Osteoblast (primary cell): ENCODE measurements around the gene G6PD. TPM values are rescaled to one million over a fixed set of nuclear protein-coding genes. Genes with fewer than 3 reads are reported as not detected.

Source experiments
- DNase-seq: peaks from one replicate; pipeline ENCODE4 v3.0.0; 2011; ENCODE audit warnings: low spot score, mixed read lengths; ENCODE audit not compliant: insufficient read length; ENCODE audit errors: missing footprints
- H2AFZ ChIP-seq: 2 replicates; pipeline ENCODE4 v1.6.0; 2011; ENCODE audit warnings: mild to moderate bottlenecking, low read length
- H3K27ac ChIP-seq: 2 replicates; pipeline ENCODE4 v1.5.1; 2011; ENCODE audit warnings: mild to moderate bottlenecking, low read depth, low read length, moderate library complexity
- H3K27me3 ChIP-seq: 2 replicates; pipeline ENCODE4 v1.6.0; 2012; ENCODE audit warnings: mild to moderate bottlenecking, control low read depth, inconsistent platforms, low read length, moderate library complexity; ENCODE audit not compliant: insufficient read depth
- H3K36me3 ChIP-seq: 2 replicates; pipeline ENCODE4 v1.5.1; 2011; ENCODE audit warnings: mild to moderate bottlenecking, low read length, control low read depth, moderate library complexity; ENCODE audit not compliant: insufficient read depth
- H3K4me1 ChIP-seq: 2 replicates; pipeline ENCODE4 v1.5.1; 2011; ENCODE audit warnings: mild to moderate bottlenecking, low read length, control low read depth, moderate library complexity; ENCODE audit not compliant: insufficient read depth
- H3K4me2 ChIP-seq: 2 replicates; pipeline ENCODE4 v1.6.0; 2011; ENCODE audit warnings: mild to moderate bottlenecking, low read length; ENCODE audit not compliant: insufficient read depth
- H3K4me3 ChIP-seq: fragments of 200-600 bp; sonication (generic); 3 replicates; pipeline ENCODE4 v1.5.1; 2012; ENCODE audit warnings: mild to moderate bottlenecking, low read length, inconsistent platforms; ENCODE audit not compliant: insufficient read depth
- H3K79me2 ChIP-seq: 2 replicates; pipeline ENCODE4 v1.6.0; 2012; ENCODE audit warnings: mild to moderate bottlenecking, low read length, control low read depth, inconsistent platforms; ENCODE audit not compliant: insufficient read depth
- H3K9me3 ChIP-seq: 2 replicates; pipeline ENCODE4 v1.5.1; 2011; ENCODE audit warnings: low read depth, low read length, control low read depth
- H4K20me1 ChIP-seq: 2 replicates; pipeline ENCODE4 v1.6.0; 2012; ENCODE audit warnings: mild to moderate bottlenecking, low read length, control low read depth; ENCODE audit not compliant: insufficient read depth
- CTCF ChIP-seq: IDR thresholded peaks from 2 replicates; pipeline ENCODE4 v1.5.1; 2011; ENCODE audit warnings: mild to moderate bottlenecking, low read depth, low read length, moderate library complexity; ENCODE audit errors: extremely low read depth
- total RNA-seq: library from RNA; depleted of rRNA; stranded (reverse); fragments of >200 nt; gene quantifications from 2 replicates; pipeline ENCODE4 v1.2.3, GENCODE V29; 2012

Gene G6PD
- total RNA-seq, 1 donor: 88.7 TPM

GRCh38 chrX:154490414-154491083, 56.1 kb downstream of the G6PD start, which contains the start of gene SLC10A3:
Gene SLC10A3 (minus strand): TSS chrX:154490629. CDS start chrX:154488940, 1,689 bp downstream.
- Histone ChIP-seq H3K4me2 (peak within 1 kb of the TSS; percentile 84), H2AFZ (peak within 1 kb of the TSS; percentile 67), H3K4me3 (peak within 1 kb of the TSS; percentile 73), H3K36me3 (peaks cover 11% of the 10 kb centered on the region), H3K79me2 (peaks cover 15% of the 10 kb centered on the region), H3K4me1 (peaks cover 10% of the 10 kb centered on the region), H4K20me1 (peaks cover 7% of the 10 kb centered on the region), H3K9me3 (no peaks in the 10 kb centered on the region), H3K27ac (peak within 1 kb of the TSS; percentile 69), H3K27me3 (no peaks in the 10 kb centered on the region)
- no peak for TF ChIP-seq CTCF
- DNase-seq: peak; percentile 100

GRCh38 chrX:154490021-154490413, 56.6 kb downstream of the G6PD start:
- H3K4me2 ChIP-seq: peak overlapping the region; percentile 84
- peak; percentile 94 for DNase-seq
- peak overlapping the region; percentile 61 for H3K27ac ChIP-seq
- peak overlapping the region; percentile 47 for H2AFZ ChIP-seq
- H3K27me3 ChIP-seq: no peaks in the 10 kb centered on the region
- H4K20me1 ChIP-seq: peaks cover 7% of the 10 kb centered on the region
- no peak for TF ChIP-seq CTCF
- H3K4me1 ChIP-seq: peaks cover 10% of the 10 kb centered on the region
- peaks cover 13% of the 10 kb centered on the region for H3K36me3 ChIP-seq
- H3K79me2 ChIP-seq: peaks cover 19% of the 10 kb centered on the region
- peak overlapping the region; percentile 73 for H3K4me3 ChIP-seq
- no peaks in the 10 kb centered on the region for H3K9me3 ChIP-seq

- peak; percentile 58 for DNase-seq
- no peaks in the 10 kb centered on the region for H3K27me3 ChIP-seq
- H4K20me1 ChIP-seq: peaks cover 7% of the 10 kb centered on the region
- no peaks in the 10 kb centered on the region for H3K9me3 ChIP-seq
- H3K4me1 ChIP-seq: peaks cover 10% of the 10 kb centered on the region
- no peak overlapping the region for H2AFZ ChIP-seq
- no peak for TF ChIP-seq CTCF
- no peak overlapping the region for H3K27ac ChIP-seq
- H3K79me2 ChIP-seq: peaks cover 22% of the 10 kb centered on the region
- H3K4me2 ChIP-seq: peak overlapping the region; percentile 84
- peak overlapping the region; percentile 73 for H3K4me3 ChIP-seq
- peaks cover 19% of the 10 kb centered on the region for H3K36me3 ChIP-seq
Observed at GRCh38 chrX:154489182-154489581, 57.5 kb downstream of the G6PD start.

GRCh38 chrX:154488336-154489075, 58.1 kb downstream of the G6PD start:
- Histone ChIP-seq H2AFZ (no peak overlapping the region), H4K20me1 (peaks cover 7% of the 10 kb centered on the region), H3K27ac (no peak overlapping the region), H3K27me3 (no peaks in the 10 kb centered on the region), H3K36me3 (peaks cover 20% of the 10 kb centered on the region), H3K4me2 (no peak overlapping the region), H3K9me3 (no peaks in the 10 kb centered on the region), H3K4me1 (peaks cover 10% of the 10 kb centered on the region), H3K4me3 (no peak overlapping the region), H3K79me2 (peaks cover 22% of the 10 kb centered on the region)
- peak; percentile 79 for DNase-seq
- no peak for TF ChIP-seq CTCF
